ENCODE results near the gene CDH22. TPM values are rescaled to one million over a fixed set of nuclear protein-coding genes. Genes with fewer than 3 reads are reported as not detected.

Gene CDH22
- total RNA-seq (not detected), polyA plus RNA-seq (not detected), total RNA-seq (0 to 0.26 (median 0) reads per million in 6 experiments)

GRCh38 chr20:46308258-46309157, at the start of gene CDH22:
CDH22 (minus strand) TSS chr20:46308498; CDS start chr20:46251294, 57,204 bp downstream.
- DNase-seq = peak in 8 of 10 donors; percentile 10 to 26 (median 16)
- Mint-ChIP-seq H3K27me3 (peaks cover 38 to 80% (median 63%) of the 10 kb centered on the region in 5 donors), H3K4me3 (peak within 1 kb of the TSS; percentile 55 to 88 (median 74)), H3K4me1 (peaks cover 15 to 19% (median 18%) of the 10 kb centered on the region in 4 donors), H3K36me3 (peaks cover 0 to 4% (median 0%) of the 10 kb centered on the region in 3 donors), H3K27ac (peak within 1 kb of the TSS in 3 of 10 donors; percentile 36 to 53 (median 38)), H3K9me3 (no peaks in the 10 kb centered on the region)
- POLR2A ChIA-PET = no interaction called here
- peak; percentile 50 to 55 for ATAC-seq

DNA sequence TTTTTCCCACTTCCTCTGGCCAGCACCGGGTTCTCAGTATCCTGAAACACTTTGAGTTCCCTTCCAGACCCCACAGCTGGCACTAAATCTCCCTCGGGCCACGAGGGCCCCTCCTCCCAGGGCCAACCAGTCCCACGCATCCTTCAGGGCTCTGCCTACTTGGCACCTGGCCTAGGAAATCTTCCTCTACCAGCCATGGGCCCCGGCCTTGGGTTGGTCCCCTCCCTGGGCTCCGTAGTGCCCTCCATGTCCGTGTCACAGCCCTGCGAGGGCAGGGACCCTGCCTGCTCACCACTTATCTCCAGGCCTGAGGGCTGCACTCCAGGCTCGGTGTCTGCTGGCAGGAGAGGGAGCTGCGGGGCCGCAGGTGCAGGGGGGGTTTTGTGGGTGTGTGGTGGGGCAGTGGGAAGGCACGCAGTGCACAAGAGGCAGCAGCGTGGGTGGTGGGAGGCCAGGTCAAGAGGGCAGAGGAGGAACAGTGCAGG, 48.8 kb upstream of the CDH22 start:
- ATAC-seq (peak; percentile 34 to 48), DNase-seq (peak in 2 of 10 donors; percentile 7 to 37)
- peaks cover 59 to 71% (median 66%) of the 10 kb centered on the region in 4 donors for H3K4me1 Mint-ChIP-seq
- H3K27ac Mint-ChIP-seq = peak overlapping the region; percentile 78 to 97 (median 90)
- H3K4me3 Mint-ChIP-seq = peak overlapping the region; percentile 15 to 84 (median 60)
- no peaks in the 10 kb centered on the region for H3K9me3 Mint-ChIP-seq
- no peaks in the 10 kb centered on the region for H3K27me3 Mint-ChIP-seq
- POLR2A ChIA-PET = interaction anchor here (1.6 to 2.3 kb wide), 2 partner anchors 8 to 18 kb away, joined by 4 to 12 read pairs; no protein-coding TSS in a partner anchor
- peaks cover 0 to 48% (median 3%) of the 10 kb centered on the region in 3 donors for H3K36me3 Mint-ChIP-seq

DNA sequence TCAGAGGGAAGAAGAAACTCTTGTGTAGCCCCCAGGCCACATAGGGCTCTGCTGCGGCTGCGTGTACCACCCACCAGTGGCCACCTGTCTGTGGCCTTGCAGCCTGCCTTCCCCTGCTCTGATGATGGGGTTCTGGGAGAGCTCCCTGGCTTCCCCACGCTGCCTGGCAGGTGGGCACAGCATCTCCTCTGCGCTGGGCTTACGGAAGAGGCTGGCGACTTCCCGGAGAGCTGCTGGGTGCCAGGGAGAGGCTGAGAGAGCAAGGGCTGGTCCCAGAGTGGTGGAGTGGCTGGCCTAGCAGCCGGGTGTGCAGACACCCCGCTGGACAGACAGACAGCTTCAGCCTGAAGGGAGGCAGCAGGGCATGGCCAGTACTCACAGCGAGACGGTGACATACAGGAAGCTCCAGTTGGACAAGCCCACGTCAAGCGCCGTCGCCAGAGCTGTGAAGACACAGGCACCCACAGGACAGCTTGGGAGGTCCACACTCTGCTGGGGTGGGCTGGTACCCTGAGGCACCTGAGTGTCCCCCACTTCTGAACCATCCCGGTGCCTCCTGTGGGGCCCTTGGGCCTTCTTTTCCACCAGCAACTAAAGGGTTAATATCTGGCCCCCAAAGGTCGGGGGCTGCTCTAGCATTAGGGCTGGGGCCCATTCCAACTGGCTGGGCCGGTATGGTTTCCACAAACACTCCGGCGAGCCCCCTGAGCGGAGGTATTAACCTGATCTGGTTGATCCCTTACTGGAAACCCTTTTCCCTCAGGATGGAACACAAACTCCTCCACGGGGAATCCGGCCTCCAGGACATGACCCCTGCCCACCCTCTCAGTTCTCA, 48.1 kb upstream of the CDH22 start:
- no peak for ATAC-seq
- DNase-seq = no peak
- Mint-ChIP-seq H3K27ac (peak overlapping the region in 9 of 10 donors; percentile 25 to 95 (median 89)), H3K36me3 (peaks cover 0 to 44% (median 3%) of the 10 kb centered on the region in 3 donors), H3K27me3 (no peaks in the 10 kb centered on the region), H3K9me3 (no peaks in the 10 kb centered on the region), H3K4me3 (peak overlapping the region in 7 of 10 donors; percentile 50 to 84 (median 67)), H3K4me1 (peaks cover 55 to 65% (median 60%) of the 10 kb centered on the region in 4 donors)
- POLR2A ChIA-PET = interaction anchor here (1.5 to 2.3 kb wide), 3 partner anchors 8 to 50 kb away, joined by 4 to 12 read pairs (median 5); partner anchors contain the start of gene ELMO2

- H3K36me3 Mint-ChIP-seq = peaks cover 0 to 44% (median 3%) of the 10 kb centered on the region in 3 donors
- no peaks in the 10 kb centered on the region for H3K27me3 Mint-ChIP-seq
- H3K4me3 Mint-ChIP-seq = peak overlapping the region in 7 of 10 donors; percentile 22 to 63 (median 57)
- H3K4me1 Mint-ChIP-seq = peaks cover 52 to 61% (median 57%) of the 10 kb centered on the region in 4 donors
- POLR2A ChIA-PET = interaction anchor here (1.5 to 2.3 kb wide), 3 partner anchors 9 to 51 kb away, joined by 4 to 12 read pairs (median 5); partner anchors contain the start of gene ELMO2
- no peak for ATAC-seq
- H3K27ac Mint-ChIP-seq = peak overlapping the region in 9 of 10 donors; percentile 66 to 86 (median 80)
- no peaks in the 10 kb centered on the region for H3K9me3 Mint-ChIP-seq
- DNase-seq = no peak
Measured at GRCh38 chr20:46355778-46356177, 47.5 kb upstream of the CDH22 start.

GRCh38 chr20:46354920-46355654, 46.8 kb upstream of the CDH22 start:
- peaks cover 0 to 49% (median 3%) of the 10 kb centered on the region in 3 donors for H3K36me3 Mint-ChIP-seq
- peak overlapping the region in 5 of 10 donors; percentile 20 to 63 (median 57) for H3K4me3 Mint-ChIP-seq
- H3K27me3 Mint-ChIP-seq = no peaks in the 10 kb centered on the region
- no peaks in the 10 kb centered on the region for H3K9me3 Mint-ChIP-seq
- POLR2A ChIA-PET = interaction anchor here (1.5 to 2.3 kb wide), 3 partner anchors 10 to 51 kb away, joined by 4 to 12 read pairs (median 5); partner anchors contain the start of gene ELMO2
- peak overlapping the region in 9 of 10 donors; percentile 58 to 91 (median 76) for H3K27ac Mint-ChIP-seq
- no peak for ATAC-seq
- DNase-seq = no peak
- H3K4me1 Mint-ChIP-seq = peaks cover 47 to 60% (median 58%) of the 10 kb centered on the region in 4 donors

DNA sequence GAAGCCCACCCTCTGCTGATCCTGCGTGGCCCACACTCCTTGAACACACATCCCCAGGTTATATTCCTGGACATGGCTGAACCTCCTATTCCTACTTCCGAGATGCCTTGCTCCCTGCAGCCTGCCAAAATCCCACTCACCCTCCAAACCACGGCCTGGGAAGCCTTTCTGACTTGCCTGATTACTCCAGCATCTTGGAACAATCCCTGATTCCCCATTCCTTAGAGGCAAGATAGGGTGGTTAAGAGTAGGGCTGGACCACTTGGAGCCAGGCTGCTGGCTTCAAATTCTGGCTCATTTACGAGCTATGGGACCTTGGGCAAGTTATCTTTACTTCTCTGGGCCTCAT, 45.9 kb upstream of the CDH22 start:
- Mint-ChIP-seq H3K36me3 (peaks cover 0 to 47% (median 3%) of the 10 kb centered on the region in 3 donors), H3K27ac (peak overlapping the region in 4 of 10 donors; percentile 67 to 91 (median 78)), H3K4me3 (no peak overlapping the region), H3K27me3 (no peaks in the 10 kb centered on the region), H3K9me3 (no peaks in the 10 kb centered on the region), H3K4me1 (peaks cover 40 to 56% (median 50%) of the 10 kb centered on the region in 4 donors)
- ATAC-seq = no peak
- no peak for DNase-seq
- POLR2A ChIA-PET = no interaction called here

DNA sequence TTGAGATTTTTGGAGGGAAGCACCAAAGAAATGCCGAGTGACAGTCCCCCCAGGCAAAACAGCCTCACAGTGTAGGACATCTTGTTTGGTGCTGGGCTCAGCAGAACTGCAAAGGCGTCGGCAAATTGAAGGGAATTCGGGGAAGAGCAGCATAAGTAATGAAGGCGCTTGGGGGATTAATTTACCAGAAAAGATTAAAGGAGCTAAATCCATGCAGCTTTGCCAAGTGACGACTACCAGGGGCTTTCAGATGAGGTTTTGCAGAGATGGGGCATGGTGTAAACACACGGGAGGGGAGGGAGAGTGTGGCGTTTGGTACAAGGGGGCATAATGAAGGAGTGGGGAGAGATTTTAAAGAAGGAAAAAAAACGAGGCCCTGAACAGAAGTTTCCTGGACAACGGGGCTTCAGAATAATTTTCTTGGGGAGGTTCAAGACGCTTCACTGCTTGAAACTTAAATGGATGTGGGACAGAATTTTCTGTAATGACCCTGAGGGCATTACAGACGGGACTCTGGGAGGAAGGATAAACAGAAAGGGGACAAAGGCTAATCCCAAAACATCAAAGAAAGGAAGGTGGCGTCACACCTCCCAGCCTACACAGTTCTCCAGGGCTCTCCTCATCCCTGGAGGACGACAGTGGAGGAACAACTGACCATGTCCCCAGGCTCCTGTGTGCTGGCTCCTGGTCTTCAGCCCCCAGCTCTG, 45.4 kb upstream of the CDH22 start:
- Mint-ChIP-seq H3K4me1 (peaks cover 38 to 51% (median 47%) of the 10 kb centered on the region in 4 donors), H3K9me3 (no peaks in the 10 kb centered on the region), H3K4me3 (no peak overlapping the region), H3K27me3 (no peaks in the 10 kb centered on the region), H3K36me3 (peaks cover 0 to 47% (median 3%) of the 10 kb centered on the region in 3 donors), H3K27ac (peak overlapping the region in 8 of 10 donors; percentile 15 to 91 (median 49))
- ATAC-seq (no peak), DNase-seq (no peak)
- POLR2A ChIA-PET = no interaction called here

GRCh38 chr20:46352370-46352938, 44.2 kb upstream of the CDH22 start:
- H3K9me3 Mint-ChIP-seq = no peaks in the 10 kb centered on the region
- peak overlapping the region in 8 of 10 donors; percentile 18 to 91 (median 56) for H3K27ac Mint-ChIP-seq
- H3K27me3 Mint-ChIP-seq = no peaks in the 10 kb centered on the region
- H3K36me3 Mint-ChIP-seq = peaks cover 0 to 43% (median 3%) of the 10 kb centered on the region in 3 donors
- no peak overlapping the region for H3K4me3 Mint-ChIP-seq
- ATAC-seq = no peak
- no peak for DNase-seq
- H3K4me1 Mint-ChIP-seq = peaks cover 26 to 43% (median 37%) of the 10 kb centered on the region in 4 donors
- POLR2A ChIA-PET = no interaction called here

DNA sequence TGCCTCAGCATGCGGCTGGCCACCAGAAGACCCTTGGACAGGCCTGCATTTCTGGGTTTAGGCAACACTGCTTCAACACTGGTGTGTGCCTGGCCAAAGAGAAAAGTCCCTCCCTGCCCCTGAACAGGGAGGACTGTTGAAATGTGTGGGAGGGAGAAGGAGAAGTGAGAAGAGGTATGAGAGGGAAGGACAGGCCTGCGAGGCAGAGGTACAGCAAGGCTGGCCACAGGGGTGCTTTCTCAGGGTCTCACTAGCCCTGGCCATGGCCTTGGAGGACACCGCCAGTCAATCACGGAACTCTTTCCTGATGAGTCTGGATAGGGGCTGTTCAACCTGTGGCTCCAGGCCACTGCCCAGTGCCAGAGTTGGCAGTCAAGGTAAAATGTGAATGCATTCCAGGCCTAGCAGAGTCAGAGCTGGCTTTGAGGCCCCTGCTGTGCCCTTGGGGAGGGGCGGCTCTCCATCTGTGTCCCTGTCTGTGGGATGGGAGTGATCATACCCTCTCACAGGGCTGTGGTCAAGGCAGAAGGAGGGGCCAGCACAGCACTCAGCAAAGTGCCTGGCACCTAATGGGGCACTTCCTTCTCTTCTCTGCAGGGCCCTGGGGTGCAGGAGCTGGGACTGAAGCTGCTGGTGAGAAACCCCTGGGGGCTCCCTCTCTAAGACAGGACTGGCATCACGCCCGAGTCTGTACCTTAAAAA, 43.2 kb upstream of the CDH22 start:
- no peaks in the 10 kb centered on the region for H3K9me3 Mint-ChIP-seq
- no peaks in the 10 kb centered on the region for H3K27me3 Mint-ChIP-seq
- peaks cover 0 to 49% (median 3%) of the 10 kb centered on the region in 3 donors for H3K36me3 Mint-ChIP-seq
- ATAC-seq = no peak
- POLR2A ChIA-PET = no interaction called here
- no peak overlapping the region for H3K4me3 Mint-ChIP-seq
- peaks cover 18 to 38% (median 30%) of the 10 kb centered on the region in 4 donors for H3K4me1 Mint-ChIP-seq
- H3K27ac Mint-ChIP-seq = peak overlapping the region in 6 of 10 donors; percentile 47 to 91 (median 71)
- no peak for DNase-seq

DNA sequence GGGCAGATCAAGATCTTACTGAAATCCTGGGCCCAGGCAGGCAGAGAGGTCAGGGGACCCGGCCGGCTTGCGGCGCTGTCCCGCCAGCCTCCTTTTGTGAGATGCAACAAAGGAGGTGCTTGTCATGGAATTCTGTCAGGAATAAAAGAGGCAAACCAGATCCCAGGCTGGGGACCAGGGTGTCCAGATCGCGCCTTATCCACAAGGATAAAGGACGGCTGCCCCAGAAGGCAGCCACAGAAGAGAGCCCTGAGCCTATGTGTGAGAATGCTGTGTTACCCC, 42.6 kb upstream of the CDH22 start:
- Mint-ChIP-seq H3K4me3 (no peak overlapping the region), H3K9me3 (no peaks in the 10 kb centered on the region), H3K27ac (peak overlapping the region in 6 of 10 donors; percentile 7 to 91 (median 68)), H3K27me3 (no peaks in the 10 kb centered on the region), H3K36me3 (peaks cover 0 to 52% (median 3%) of the 10 kb centered on the region in 3 donors), H3K4me1 (peaks cover 15 to 36% (median 27%) of the 10 kb centered on the region in 4 donors)
- POLR2A ChIA-PET = no interaction called here
- DNase-seq (no peak), ATAC-seq (no peak)
